Right renal pelvis (tissue), 4 donors: Measurements from ENCODE around the gene FUOM. TPM values are rescaled to one million over a fixed set of nuclear protein-coding genes. Genes with fewer than 3 reads are reported as not detected.
"Not testable (repeated sequence)": the region's sequence is repeated elsewhere in the genome, so short reads cannot be mapped to it uniquely, and the experiment has no call there.

Experiments used
- DNase-seq, 4 donors: peaks; one replicate each; pipeline ENCODE4 v3.0.0-alpha.2; 2013; ENCODE audit warnings: low read depth in 4 of 4, low spot score in 3 of 4, missing footprints in 1 of 4
- polyA plus RNA-seq, 4 donors: library from polyadenylated mRNA; unstranded; fragments of 120-200 nt; gene quantifications; one replicate each; pipeline ENCODE4 v1.2.1, GENCODE V29; 2013; ENCODE audit not compliant: insufficient read length in 4 of 4

The FUOM gene
- polyA plus RNA-seq, 4 donors: 14.7 to 28.7 (median 18.1) TPM

GRCh38 chr10:133370030-133370786 lies 12.4 kb upstream of the FUOM start:
- no peak for DNase-seq

- DNase-seq: no peak
These were observed 10.3 kb upstream of the FUOM start for GRCh38 chr10:133368153-133368552.

GRCh38 chr10:133367461-133367860 lies 9.6 kb upstream of the FUOM start:
- not testable (repeated sequence) for DNase-seq

- DNase-seq: no peak
These were observed 8.9 kb upstream of the FUOM start for GRCh38 chr10:133366751-133367150.

- no peak for DNase-seq
These were observed 8.3 kb upstream of the FUOM start for GRCh38 chr10:133366130-133366478.

- no peak for DNase-seq
These were observed 7.8 kb upstream of the FUOM start for GRCh38 chr10:133365461-133366129.

GRCh38 chr10:133364645-133365431 lies 7.0 kb upstream of the FUOM start:
- DNase-seq: no peak

- no peak for DNase-seq
These were observed 5.0 kb upstream of the FUOM start for GRCh38 chr10:133362846-133363245.

GRCh38 chr10:133361773-133362441 lies 4.1 kb upstream of the FUOM start:
- DNase-seq: no peak

- no peak for DNase-seq
These were observed 3.4 kb upstream of the FUOM start for GRCh38 chr10:133361227-133361626.

GRCh38 chr10:133359972-133360610 lies 2.3 kb upstream of the FUOM start:
- DNase-seq: no peak

GRCh38 chr10:133359554-133359971 lies 1.7 kb upstream of the FUOM start:
- DNase-seq: no peak

- no peak for DNase-seq
These were observed 1.1 kb upstream of the FUOM start for GRCh38 chr10:133358925-133359310.

- DNase-seq: no peak
These were observed 524 bp upstream of the FUOM start for GRCh38 chr10:133358162-133358924.

GRCh38 chr10:133356549-133357284 lies 1.1 kb downstream of the FUOM start:
- no peak for DNase-seq

GRCh38 chr10:133355991-133356390 lies 1.8 kb downstream of the FUOM start:
- no peak for DNase-seq

GRCh38 chr10:133355266-133355665 lies 2.6 kb downstream of the FUOM start:
- DNase-seq: no peak

GRCh38 chr10:133354672-133355240 lies 3.1 kb downstream of the FUOM start:
- DNase-seq: no peak
